Measurements from ENCODE around the gene SCGN.

SCGN gene

GRCh38 chr6:25652007-25652515, at the start of gene SCGN:
TSS of gene SCGN (plus strand) at chr6:25652215. CDS start at chr6:25652404, 189 bp downstream.
- DNase-seq, result peak; percentile 30

GRCh38 chr6:25602674-25602982, 49.4 kb upstream of the SCGN start:
- no peak for DNase-seq

- no peak for DNase-seq
Measured at GRCh38 chr6:25603251-25603650, 48.8 kb upstream of the SCGN start.

- DNase-seq, result no peak
Measured at GRCh38 chr6:25606151-25606550, 45.9 kb upstream of the SCGN start.

GRCh38 chr6:25608558-25609174, 43.3 kb upstream of the SCGN start:
- DNase-seq, result no peak

- DNase-seq, result no peak
Measured at GRCh38 chr6:25612666-25613065, 39.3 kb upstream of the SCGN start.

GRCh38 chr6:25613415-25613814, 38.6 kb upstream of the SCGN start:
- no peak for DNase-seq

- no peak for DNase-seq
Measured at GRCh38 chr6:25614052-25614451, 38.0 kb upstream of the SCGN start.

GRCh38 chr6:25615471-25615870, 36.5 kb upstream of the SCGN start:
- DNase-seq, result no peak

GRCh38 chr6:25617997-25618396, 34.0 kb upstream of the SCGN start:
- DNase-seq, result no peak

- no peak for DNase-seq
Measured at GRCh38 chr6:25619217-25619616, 32.8 kb upstream of the SCGN start.

- no peak for DNase-seq
Measured at GRCh38 chr6:25620391-25620790, 31.6 kb upstream of the SCGN start.

- DNase-seq, result no peak
Measured at GRCh38 chr6:25623065-25623464, 28.9 kb upstream of the SCGN start.

GRCh38 chr6:25623879-25624278, 28.1 kb upstream of the SCGN start:
- DNase-seq, result no peak

- no peak for DNase-seq
Measured at GRCh38 chr6:25627001-25627400, 25.0 kb upstream of the SCGN start.

- DNase-seq, result no peak
Measured at GRCh38 chr6:25628471-25629197, 23.4 kb upstream of the SCGN start.

- DNase-seq, result no peak
Measured at GRCh38 chr6:25629198-25629576, 22.8 kb upstream of the SCGN start.

- no peak for DNase-seq
Measured at GRCh38 chr6:25630508-25631278, 21.3 kb upstream of the SCGN start.

- no peak for DNase-seq
Measured at GRCh38 chr6:25635886-25636317, 16.1 kb upstream of the SCGN start.

- no peak for DNase-seq
Measured at GRCh38 chr6:25637211-25637610, 14.8 kb upstream of the SCGN start.

GRCh38 chr6:25637960-25638434, 14.0 kb upstream of the SCGN start:
- no peak for DNase-seq

- DNase-seq, result no peak
Measured at GRCh38 chr6:25639653-25640052, 12.4 kb upstream of the SCGN start.

- DNase-seq, result no peak
Measured at GRCh38 chr6:25640446-25640845, 11.6 kb upstream of the SCGN start.

- DNase-seq, result no peak
Measured at GRCh38 chr6:25640891-25641290, 11.1 kb upstream of the SCGN start.
